C4-2B (cell line): Measurements from ENCODE around the gene GRIP1.

Experiments used
- CTCF ChIP-seq: fragments of 450-650 bp; conservative IDR thresholded peaks from 2 replicates; pipeline ENCODE4 v1.5.1; 2017; ENCODE audit warnings: mild to moderate bottlenecking
- ZFX ChIP-seq: fragments of 450-650 bp; IDR thresholded peaks from 2 replicates; pipeline ENCODE4 v1.6.1; 2017

- TF ChIP-seq CTCF (no peak), ZFX (no peak)
Observed at GRCh38 chr12:66320996-66321395, 357.9 kb downstream of the GRIP1 start.
